Lung (tissue), 12 donors: Measurements from ENCODE around the gene TNNT2. TPM values are rescaled to one million over a fixed set of nuclear protein-coding genes. Genes with fewer than 3 reads are reported as not detected.
A peak's percentile ranks its signal among the peaks of the same experiment; 100 is the strongest.

Experiments used
- ATAC-seq: fragments of 200-7000 bp; cut with Tn5 transposase; one replicate; pipeline ENCODE4 v1.9.1; 2020; ENCODE audit warnings: moderate number of reproducible peaks; ENCODE audit not compliant: insufficient read depth, low FRiP score
- DNase-seq, 3 donors: peaks; one replicate each; pipeline ENCODE4 v3.0.0-alpha.2; 2013 to 2017
- H3K27ac ChIP-seq, 2 donors: one replicate each; pipeline ENCODE4 v1.5.1; 2013; ENCODE audit warnings: mild to moderate bottlenecking in 2 of 2, moderate library complexity in 2 of 2, control low read depth in 1 of 2, inconsistent platforms in 1 of 2, low read depth in 1 of 2, low read length in 1 of 2
- H3K27me3 ChIP-seq, 3 donors: one replicate each; pipeline ENCODE4 v1.5.1; 2013; ENCODE audit warnings: low read length in 2 of 3; ENCODE audit not compliant: control insufficient read depth in 3 of 3, insufficient read depth in 3 of 3
- H3K36me3 ChIP-seq, 4 donors: one replicate each; pipeline ENCODE4 v1.5.1; 2013; ENCODE audit warnings: low read length in 4 of 4, mild to moderate bottlenecking in 1 of 4, moderate library complexity in 1 of 4; ENCODE audit not compliant: control insufficient read depth in 4 of 4, insufficient read depth in 4 of 4
- H3K4me1 ChIP-seq, 5 donors: one replicate each; pipeline ENCODE4 v1.5.1; 2013; ENCODE audit warnings: low read length in 5 of 5, mild to moderate bottlenecking in 2 of 5, moderate library complexity in 1 of 5; ENCODE audit not compliant: control insufficient read depth in 5 of 5, insufficient read depth in 5 of 5
- H3K4me3 ChIP-seq: one replicate; pipeline ENCODE4 v1.5.1; 2013; ENCODE audit warnings: mild to moderate bottlenecking, control low read depth, moderate library complexity
- H3K9ac ChIP-seq, 2 donors: one replicate each; pipeline ENCODE4 v1.5.1; 2013; ENCODE audit warnings: low read length in 2 of 2, control low read depth in 1 of 2; ENCODE audit not compliant: insufficient read depth in 1 of 2
- H3K9me3 ChIP-seq, 4 donors: one replicate each; pipeline ENCODE4 v1.5.1; 2013; ENCODE audit warnings: low read length in 3 of 4, mild to moderate bottlenecking in 1 of 4, moderate library complexity in 1 of 4; ENCODE audit not compliant: control insufficient read depth in 4 of 4, insufficient read depth in 3 of 4
- CTCF ChIP-seq: IDR thresholded peaks from 2 replicates; pipeline ENCODE4 v1.5.1; 2012; ENCODE audit warnings: mild to moderate bottlenecking; ENCODE audit errors: control extremely low read depth, extremely low read depth
- WGBS, 2 donors: extraction: QIAGEN DNeasy Blood & Tissue Kit; methylation state at CpG; one replicate each; pipeline ENCODE4 v1.1.7; 2013; 5-methylcytosine and 5-hydroxymethylcytosine counted together
- polyA plus RNA-seq, 2 donors: library from polyadenylated mRNA; stranded (reverse); fragments of 200-250 nt; gene quantifications; one replicate each; pipeline ENCODE4 v1.2.1, GENCODE V29; 2013
- total RNA-seq, 2 donors: library from RNA; depleted of rRNA in 1 of 2; stranded (reverse); fragments of >200 nt in 1 of 2; gene quantifications; one replicate each; pipeline ENCODE4 v1.2.1, GENCODE V29; 2014 to 2021
- donor health status: control.
- donor health status: control.
- donor health status: Bipolar disorder and iron deficiency.
- donor health status: healthy.
- donor health status: DM: yes; HTN: yes; CAD: no.

The TNNT2 gene
- total and polyA plus RNA-seq, 4 donors: 2.0 to 10.4 (median 5.4) TPM

- Histone ChIP-seq H3K4me1 (no peaks in the 10 kb centered on the region), H3K9me3 (no peaks in the 10 kb centered on the region), H3K27ac (peak overlapping the region in 1 of 2 donors; percentile 77), H3K27me3 (peaks cover 0 to 5% (median 2%) of the 10 kb centered on the region in 3 donors), H3K36me3 (no peaks in the 10 kb centered on the region), H3K4me3 (no peak overlapping the region), H3K9ac (no peak overlapping the region)
- no peak for DNase-seq
- WGBS, 2 donors: 81 to 83% methylated on average over 3 of the region's 3 CpGs
- no peak for ATAC-seq
- no peak for TF ChIP-seq CTCF
Measured at GRCh38 chr1:201370500-201370899, 7.0 kb downstream of the TNNT2 start.

- peak in 1 of 3 donors; percentile 45 for DNase-seq
- Histone ChIP-seq H3K27me3 (peaks cover 0 to 5% (median 2%) of the 10 kb centered on the region in 3 donors), H3K4me1 (no peaks in the 10 kb centered on the region), H3K9me3 (no peaks in the 10 kb centered on the region), H3K27ac (peak overlapping the region in 1 of 2 donors; percentile 77), H3K4me3 (no peak overlapping the region), H3K9ac (no peak overlapping the region), H3K36me3 (no peaks in the 10 kb centered on the region)
- 70 to 76% methylated on average over 6 of the region's 6 CpGs for WGBS, 2 donors
- TF ChIP-seq CTCF: no peak
- no peak for ATAC-seq
Measured at GRCh38 chr1:201369209-201369608, 8.3 kb downstream of the TNNT2 start.

GRCh38 chr1:201366696-201367095, 10.8 kb downstream of the TNNT2 start:
- Histone ChIP-seq H3K4me1 (no peaks in the 10 kb centered on the region), H3K4me3 (no peak overlapping the region), H3K9me3 (no peaks in the 10 kb centered on the region), H3K27me3 (no peaks in the 10 kb centered on the region), H3K9ac (no peak overlapping the region), H3K36me3 (peaks cover 0 to 2% (median 0%) of the 10 kb centered on the region in 4 donors), H3K27ac (no peak overlapping the region)
- ATAC-seq (no peak), DNase-seq (no peak)
- WGBS, 2 donors: 77 to 79% methylated on average over 7 of the region's 7 CpGs
- TF ChIP-seq CTCF: no peak

GRCh38 chr1:201365251-201365650, 12.2 kb downstream of the TNNT2 start:
- H3K36me3 ChIP-seq: peaks cover 0 to 2% (median 0%) of the 10 kb centered on the region in 4 donors
- no peak for TF ChIP-seq CTCF
- DNase-seq (no peak), ATAC-seq (no peak)
- no peaks in the 10 kb centered on the region for H3K4me1 ChIP-seq
- no peak overlapping the region for H3K4me3 ChIP-seq
- no peak overlapping the region for H3K27ac ChIP-seq
- no peak overlapping the region for H3K9ac ChIP-seq
- WGBS, 2 donors: 81 to 92% methylated on average over 11 of the region's 11 CpGs
- H3K9me3 ChIP-seq: no peaks in the 10 kb centered on the region
- H3K27me3 ChIP-seq: no peaks in the 10 kb centered on the region
